SH-SY5Y (cell line): ENCODE results near the gene SLC2A11.

Source experiments
- GATA2 ChIP-seq: IDR thresholded peaks from 2 replicates; pipeline ENCODE4 v1.6.1; 2011; ENCODE audit warnings: mild to moderate bottlenecking, low read depth, low read length
- GATA3 ChIP-seq: IDR thresholded peaks from 2 replicates; pipeline ENCODE4 v1.6.1; 2011; ENCODE audit warnings: low read depth, mild to moderate bottlenecking, low read length, moderate library complexity

Gene SLC2A11

DNA sequence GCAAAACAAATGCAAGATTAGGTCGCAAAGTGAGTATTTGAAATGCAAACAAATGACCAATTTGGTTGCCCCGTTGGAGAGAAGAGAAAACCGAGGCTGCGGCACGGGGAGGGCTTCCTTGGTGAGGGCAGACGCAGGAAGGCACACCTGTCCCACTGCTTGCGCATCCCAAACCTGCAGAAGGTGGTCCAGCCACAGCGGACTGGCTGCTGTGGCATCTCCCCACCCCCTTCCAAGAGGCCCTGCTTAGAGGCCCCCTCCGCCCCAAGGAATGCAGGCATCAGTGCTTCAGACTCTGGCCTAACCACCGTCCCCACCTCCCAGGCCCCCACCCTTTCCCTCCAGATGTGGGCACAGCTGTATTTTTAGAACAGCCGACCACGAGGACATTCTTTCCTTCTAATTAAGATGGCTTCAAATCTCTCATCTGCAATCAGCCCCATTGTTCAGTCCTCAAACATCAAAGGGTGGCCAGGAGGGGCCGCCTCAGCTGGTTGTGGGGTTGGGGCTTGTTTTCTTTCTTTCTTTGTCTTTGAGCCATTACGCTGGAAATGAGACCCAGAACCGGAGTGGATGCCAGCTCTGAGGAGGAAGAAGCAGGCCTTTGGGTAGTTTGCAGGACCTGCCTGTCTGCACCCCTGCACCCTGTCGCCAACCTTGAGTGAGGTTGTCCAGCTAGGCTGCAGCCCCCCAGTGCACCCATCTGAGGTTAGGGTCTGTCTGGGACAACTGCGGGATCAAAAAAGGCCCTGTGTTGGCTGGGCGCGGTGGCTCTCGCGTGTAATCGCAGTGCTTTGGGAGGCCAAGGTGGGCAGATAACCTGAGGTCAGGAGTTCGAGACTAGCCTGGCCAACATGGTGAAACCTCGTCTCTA is 9.4 kb upstream of the SLC2A11 start:
- TF ChIP-seq GATA2: no peak
- no peak for TF ChIP-seq GATA3

DNA sequence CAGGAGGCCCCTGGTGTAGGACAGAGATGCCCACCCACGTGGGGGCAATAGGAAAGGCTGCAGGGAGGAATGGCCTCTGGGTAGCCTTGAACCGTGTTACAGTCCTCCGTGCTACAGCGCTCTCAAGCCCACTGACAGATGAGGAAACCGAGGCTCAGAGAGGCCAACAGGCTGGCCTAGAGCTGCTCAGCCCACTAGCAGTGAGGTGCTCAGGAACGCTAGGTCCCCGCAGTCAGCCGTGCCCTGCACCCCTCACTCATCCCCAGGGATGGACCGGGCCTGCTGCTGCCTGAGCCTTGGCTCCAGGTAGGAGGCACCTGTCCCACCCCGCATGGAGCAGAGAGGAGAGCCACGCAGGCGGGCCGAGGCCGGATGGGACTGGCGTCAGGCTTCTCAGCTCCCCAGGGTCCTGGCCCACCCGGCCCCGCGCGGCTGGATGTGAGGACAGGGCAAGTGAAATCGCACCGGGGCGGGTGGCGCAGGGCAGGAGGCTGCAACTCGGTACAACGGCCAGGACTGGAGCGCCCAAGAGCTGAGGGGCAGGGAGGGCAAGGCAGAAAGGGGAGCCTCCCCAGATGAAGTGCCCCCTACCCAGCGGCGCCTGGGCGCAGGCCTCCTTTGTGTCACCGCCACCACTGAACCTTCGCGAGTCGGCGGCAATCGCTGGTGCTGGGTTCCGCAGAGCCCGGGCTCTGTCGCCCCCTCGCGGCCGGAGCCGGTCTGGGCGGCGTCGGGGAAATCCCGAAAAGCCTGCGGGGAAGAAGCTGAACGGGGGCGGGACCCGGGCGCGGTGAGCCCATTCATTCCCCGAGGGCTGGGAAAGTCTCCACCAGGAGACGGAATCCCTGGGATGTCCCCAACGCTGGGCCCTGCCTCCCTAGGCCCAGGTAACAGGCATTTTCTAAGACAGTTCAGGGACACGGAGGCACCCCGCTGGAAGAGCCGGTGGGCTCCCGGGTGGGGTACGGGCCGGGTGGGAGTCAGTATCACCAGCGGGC is 8.4 kb upstream of the SLC2A11 start:
- TF ChIP-seq GATA2 (no peak), GATA3 (no peak)

DNA sequence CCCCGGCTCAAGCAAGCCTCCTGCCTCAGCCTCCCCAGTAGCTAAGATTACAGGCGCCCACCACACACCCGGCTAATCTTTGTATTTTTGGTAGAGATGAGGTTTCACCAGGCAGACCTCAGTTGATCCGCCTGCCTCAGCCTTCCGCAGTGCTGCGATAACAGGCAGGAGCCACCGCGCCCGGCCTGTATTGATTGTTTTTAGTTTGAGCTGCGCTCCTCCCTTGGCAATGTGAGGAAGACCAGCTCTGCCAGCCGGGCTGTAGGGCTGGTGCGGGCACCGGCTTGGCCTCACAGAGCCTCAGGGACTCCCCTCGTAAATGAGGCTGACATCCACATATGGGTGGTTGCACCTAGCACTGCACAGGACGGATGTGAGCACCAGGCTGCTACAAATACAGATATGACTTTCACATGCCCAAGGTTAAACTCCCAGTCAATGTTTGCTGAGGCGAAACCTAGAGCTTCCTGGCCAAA is 7.5 kb upstream of the SLC2A11 start:
- TF ChIP-seq GATA2 (no peak), GATA3 (no peak)

DNA sequence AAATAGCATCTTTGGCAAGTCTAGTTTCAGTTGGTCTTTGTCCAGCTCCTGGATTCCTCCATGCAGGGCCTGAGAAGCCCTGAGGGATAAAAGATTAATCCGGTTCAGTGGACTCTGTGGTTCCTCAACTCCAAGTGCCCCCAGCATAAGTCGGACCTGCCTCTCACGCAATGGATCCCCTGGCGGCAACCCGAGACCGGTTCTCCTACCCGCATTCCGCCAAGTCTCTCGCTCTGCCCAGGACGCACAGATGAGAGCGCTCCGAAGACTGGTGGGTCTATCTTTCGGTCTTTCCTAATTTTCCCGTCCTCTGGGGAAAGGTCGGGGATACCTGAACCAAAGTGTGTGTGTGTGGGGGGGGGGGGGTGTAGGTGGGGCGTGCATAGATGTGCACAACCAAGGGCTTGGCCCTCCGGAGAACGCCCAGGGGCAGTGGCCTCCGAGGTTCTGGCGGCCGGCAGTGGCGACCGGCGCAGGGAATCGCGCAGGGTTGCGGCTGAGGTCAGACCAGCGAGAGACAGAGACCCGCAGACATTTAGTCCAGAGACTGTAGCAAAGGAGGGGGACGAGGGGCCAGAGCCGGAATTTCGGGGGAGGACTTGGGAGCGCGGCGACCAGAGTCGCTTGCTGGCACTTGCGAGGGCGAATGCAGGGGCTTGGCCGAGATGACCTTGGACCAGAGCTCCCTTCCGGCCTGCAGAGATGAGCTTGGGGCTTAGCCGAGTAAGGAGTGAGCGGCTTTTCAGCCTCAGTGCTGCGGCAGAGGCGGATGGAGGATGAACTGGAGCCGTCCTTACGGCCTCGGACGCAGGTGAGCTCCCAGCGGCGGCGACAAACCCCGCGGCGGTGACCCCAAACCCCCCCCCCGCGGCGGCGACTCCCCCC is 712 bp upstream of the SLC2A11 start:
- no peak for TF ChIP-seq GATA3
- no peak for TF ChIP-seq GATA2

DNA sequence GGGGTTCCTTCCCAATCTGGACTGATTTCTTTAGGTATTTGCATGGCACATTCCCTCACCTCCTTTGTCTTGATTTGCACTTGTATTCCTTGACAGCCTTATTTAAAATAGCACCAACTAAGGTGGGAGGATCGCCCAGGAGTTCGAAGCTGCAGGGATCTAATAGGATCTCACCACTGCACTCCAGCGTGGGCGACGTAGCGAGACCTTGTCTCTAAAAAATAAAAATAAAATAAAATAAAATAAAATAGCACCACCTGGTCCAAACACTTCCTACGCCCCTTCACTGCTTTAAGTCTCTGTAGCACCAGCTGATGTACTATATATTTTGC is 775 bp downstream of the SLC2A11 start:
- TF ChIP-seq GATA2 (no peak), GATA3 (no peak)

DNA sequence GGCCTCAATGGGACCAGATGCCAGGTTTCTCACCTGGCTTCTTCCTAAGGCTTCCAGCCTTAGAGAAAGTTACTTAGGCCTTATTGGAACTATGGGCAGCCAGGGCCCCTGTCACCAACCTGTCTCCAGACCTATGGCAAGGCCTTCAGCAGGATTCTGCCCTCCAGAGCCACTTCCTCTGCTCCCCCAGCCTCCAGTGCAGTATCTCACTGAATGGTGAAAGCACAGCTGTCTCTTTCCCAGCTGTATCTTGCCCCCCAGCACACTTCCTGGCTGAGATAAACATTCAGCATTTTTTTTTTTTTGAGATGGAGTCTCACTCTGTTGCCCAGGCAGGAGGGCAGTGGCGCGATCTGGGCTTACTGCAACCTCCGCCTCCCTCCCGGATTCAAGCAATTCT is 1.5 kb downstream of the SLC2A11 start:
- TF ChIP-seq GATA3: no peak
- TF ChIP-seq GATA2: no peak

DNA sequence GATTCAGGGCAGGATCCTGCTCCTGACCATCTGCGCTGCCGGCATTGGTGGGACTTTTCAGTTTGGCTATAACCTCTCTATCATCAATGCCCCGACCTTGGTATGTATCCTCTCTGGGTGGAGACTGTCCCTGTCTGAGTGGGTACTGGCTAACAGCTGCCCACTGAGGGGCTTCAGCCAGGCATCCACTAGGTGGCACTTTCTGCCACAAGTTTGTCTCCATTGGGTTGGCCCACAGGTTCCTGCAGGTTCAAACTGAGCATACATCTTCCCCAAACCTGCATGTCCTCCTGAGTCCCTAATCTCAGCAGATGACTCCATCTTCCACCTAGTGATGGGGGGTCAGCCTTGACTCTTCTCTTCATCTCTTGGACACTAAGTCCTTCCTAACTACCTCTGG is 4.4 kb downstream of the SLC2A11 start:
- TF ChIP-seq GATA2 (no peak), GATA3 (no peak)

DNA sequence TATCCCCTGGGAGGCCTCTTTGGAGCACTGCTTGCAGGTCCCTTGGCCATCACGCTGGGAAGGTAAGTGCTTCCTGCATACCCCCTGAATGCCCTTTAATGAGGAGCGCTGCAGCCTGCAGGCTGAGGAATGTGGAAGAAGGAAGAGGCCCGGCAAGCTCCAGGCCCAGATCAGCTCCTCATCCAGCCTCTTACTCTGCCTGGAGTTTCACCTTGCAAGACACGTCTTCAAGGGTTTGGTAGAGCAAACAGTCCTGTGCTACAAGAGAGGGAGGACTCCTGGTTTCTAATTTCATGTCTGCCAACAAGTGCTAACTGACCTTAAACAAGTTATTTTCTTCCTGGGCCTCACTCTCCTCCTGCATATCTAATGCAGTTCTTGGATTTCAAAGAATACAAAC is 10.9 kb downstream of the SLC2A11 start:
- no peak for TF ChIP-seq GATA2
- no peak for TF ChIP-seq GATA3

DNA sequence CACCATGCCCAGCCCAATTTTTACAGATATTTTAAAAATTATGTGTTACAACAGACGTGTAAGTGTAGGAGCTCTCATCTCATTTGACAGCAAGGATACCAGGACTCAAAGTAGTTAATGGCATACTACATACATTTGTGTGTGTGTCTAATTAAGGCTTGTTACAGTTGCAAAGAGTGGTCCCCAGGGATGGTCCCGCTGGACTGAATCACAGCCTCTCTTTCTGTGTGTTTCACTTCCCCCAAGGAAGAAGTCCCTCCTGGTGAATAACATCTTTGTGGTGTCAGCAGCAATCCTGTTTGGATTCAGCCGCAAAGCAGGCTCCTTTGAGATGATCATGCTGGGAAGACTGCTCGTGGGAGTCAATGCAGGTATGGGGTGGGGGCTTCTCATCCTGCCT is 17.2 kb downstream of the SLC2A11 start:
- TF ChIP-seq GATA3 (no peak), GATA2 (no peak)

DNA sequence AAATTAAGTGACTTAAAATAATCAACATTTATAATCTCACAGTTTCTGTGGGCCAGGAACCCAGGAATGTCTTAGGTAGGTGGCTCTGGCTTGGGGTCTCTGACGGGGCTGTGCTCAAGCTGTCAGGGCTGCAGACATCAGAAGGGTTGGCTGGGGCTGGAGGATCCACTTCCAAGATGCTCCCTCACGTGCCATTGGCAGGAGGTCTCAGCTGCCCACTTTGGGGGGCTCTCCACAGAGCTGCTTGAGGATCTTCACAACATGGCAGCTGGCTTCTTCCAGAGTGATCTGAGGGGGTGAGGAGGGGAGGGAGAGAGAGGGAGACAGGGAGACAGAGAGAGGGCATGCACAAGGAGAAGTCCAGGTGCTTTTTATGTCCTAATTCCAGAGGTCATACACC is 18.1 kb downstream of the SLC2A11 start:
- no peak for TF ChIP-seq GATA2
- no peak for TF ChIP-seq GATA3

DNA sequence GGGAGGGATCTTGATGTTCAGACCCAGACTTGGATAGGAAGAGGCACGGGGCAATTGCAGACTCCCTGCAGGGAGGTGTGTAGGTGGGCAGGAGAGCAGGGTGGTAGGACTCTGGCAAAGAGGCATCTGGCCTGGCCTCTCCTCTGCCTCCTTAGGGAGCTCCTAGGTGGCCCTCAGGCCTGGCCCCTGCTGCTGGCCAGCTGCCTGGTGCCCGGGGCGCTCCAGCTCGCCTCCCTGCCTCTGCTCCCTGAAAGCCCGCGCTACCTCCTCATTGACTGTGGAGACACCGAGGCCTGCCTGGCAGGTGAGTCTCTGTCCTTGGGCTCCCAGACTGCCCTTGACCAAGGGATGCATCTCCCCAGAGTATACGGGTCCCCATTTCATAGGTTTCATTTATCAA is 19.9 kb downstream of the SLC2A11 start:
- TF ChIP-seq GATA2: no peak
- TF ChIP-seq GATA3: no peak

DNA sequence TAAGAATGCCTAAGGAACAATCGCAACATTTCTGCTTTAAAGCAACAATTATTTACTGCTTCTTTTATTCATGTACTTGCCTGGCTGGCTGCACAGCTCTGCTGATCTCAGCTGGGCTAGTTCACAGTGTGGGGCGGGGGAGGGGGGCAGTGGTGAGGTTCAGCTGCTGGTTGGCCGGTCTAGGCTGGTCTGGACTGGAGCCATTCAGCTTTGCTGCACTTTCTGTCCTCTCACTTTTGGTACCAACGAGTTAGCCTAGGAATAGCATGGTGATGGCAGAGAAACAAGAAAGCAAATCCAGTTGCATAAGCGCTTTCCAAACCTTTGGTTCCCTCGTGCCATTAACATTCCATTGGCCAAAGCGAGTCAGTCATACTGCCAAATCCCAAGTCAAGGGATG is 20.5 kb downstream of the SLC2A11 start:
- TF ChIP-seq GATA3 (no peak), GATA2 (no peak)

DNA sequence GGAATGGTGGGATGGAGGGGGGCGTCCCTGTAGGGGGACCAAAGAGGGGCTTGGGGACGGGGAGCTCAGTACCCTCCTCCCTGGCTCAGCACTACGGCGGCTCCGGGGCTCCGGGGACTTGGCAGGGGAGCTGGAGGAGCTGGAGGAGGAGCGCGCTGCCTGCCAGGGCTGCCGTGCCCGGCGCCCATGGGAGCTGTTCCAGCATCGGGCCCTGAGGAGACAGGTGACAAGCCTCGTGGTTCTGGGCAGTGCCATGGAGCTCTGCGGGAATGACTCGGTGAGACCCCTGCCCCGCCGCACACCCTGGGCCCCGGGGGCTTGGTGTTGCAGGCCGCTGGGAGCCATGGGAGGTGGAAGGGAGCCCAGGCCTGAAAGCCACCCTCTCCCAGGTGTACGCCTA is 24.7 kb downstream of the SLC2A11 start:
- no peak for TF ChIP-seq GATA3
- no peak for TF ChIP-seq GATA2

DNA sequence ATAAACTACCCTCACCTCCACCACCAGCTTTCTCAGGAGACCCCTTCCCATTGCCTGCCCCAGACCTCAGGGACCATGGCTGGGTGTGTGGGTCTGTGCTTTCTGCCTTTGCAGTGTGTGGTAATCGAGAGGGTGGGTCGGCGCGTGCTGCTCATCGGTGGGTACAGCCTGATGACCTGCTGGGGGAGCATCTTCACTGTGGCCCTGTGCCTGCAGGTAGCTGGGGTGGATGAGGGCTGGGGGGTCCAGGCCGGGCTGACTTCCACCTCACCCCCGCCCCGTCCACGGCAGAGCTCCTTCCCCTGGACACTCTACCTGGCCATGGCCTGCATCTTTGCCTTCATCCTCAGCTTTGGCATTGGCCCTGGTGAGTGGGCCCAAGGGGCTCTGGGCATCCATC is 26.0 kb downstream of the SLC2A11 start:
- no peak for TF ChIP-seq GATA3
- no peak for TF ChIP-seq GATA2

DNA sequence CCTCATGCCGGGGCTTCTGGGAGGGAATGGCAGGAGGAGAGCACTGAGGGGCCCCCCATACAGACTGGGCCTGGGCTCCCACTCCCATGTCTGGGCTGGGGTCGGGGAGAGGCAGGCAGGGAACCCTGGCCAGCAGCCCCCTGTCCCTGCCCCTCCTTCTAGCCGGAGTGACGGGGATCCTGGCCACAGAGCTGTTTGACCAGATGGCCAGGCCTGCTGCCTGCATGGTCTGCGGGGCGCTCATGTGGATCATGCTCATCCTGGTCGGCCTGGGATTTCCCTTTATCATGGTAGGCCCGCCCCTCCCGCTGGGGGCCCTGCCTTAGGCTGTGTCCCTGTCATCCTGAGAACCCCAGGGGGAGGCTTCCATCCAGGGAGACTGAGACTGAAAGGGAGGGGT is 26.5 kb downstream of the SLC2A11 start:
- TF ChIP-seq GATA2: no peak
- TF ChIP-seq GATA3: no peak
